Mesenchymal stem cell (in vitro differentiated cells and primary cell): Measurements from ENCODE around the gene EMX2.
A peak's percentile ranks its signal among the peaks of the same experiment; 100 is the strongest.

Experiments used
- DNase-seq: peaks from one replicate; pipeline ENCODE4 v3.0.0-alpha.2; 2013
- H2AFZ ChIP-seq: one replicate; pipeline ENCODE4 v1.6.1; 2013; ENCODE audit warnings: low read depth, mild to moderate bottlenecking, control low read depth, inconsistent platforms, low read length, moderate library complexity
- H2AK5ac ChIP-seq: 2 replicates; pipeline ENCODE4 v1.6.1; 2013; ENCODE audit warnings: low read length, moderate library complexity, mild to moderate bottlenecking, inconsistent platforms; ENCODE audit not compliant: severe bottlenecking
- H2BK120ac ChIP-seq: one replicate; pipeline ENCODE4 v1.6.1; 2013; ENCODE audit warnings: low read depth, mild to moderate bottlenecking, inconsistent platforms, low read length, moderate library complexity
- H2BK12ac ChIP-seq, 2 experiments: one replicate each; pipeline ENCODE4 v1.6.1; 2013; ENCODE audit warnings: inconsistent platforms in 2 of 2, low read length in 2 of 2, mild to moderate bottlenecking in 2 of 2, moderate library complexity in 2 of 2, control low read depth in 1 of 2
- H2BK15ac ChIP-seq: one replicate; pipeline ENCODE4 v1.6.1; 2013; ENCODE audit warnings: mild to moderate bottlenecking, low read depth, inconsistent platforms; ENCODE audit not compliant: poor library complexity, severe bottlenecking
- H2BK5ac ChIP-seq: 2 replicates; pipeline ENCODE4 v1.6.1; 2013; ENCODE audit warnings: low read depth, mild to moderate bottlenecking, low read length, control low read depth, inconsistent platforms; ENCODE audit not compliant: poor library complexity, severe bottlenecking
- H3K14ac ChIP-seq, 2 experiments: one replicate each; pipeline ENCODE4 v1.6.1; 2013; ENCODE audit warnings: inconsistent platforms in 2 of 2, low read length in 2 of 2, control low read depth in 1 of 2, mild to moderate bottlenecking in 1 of 2, moderate library complexity in 1 of 2
- H3K18ac ChIP-seq, 2 experiments: one replicate each; pipeline ENCODE4 v1.6.1; 2013; ENCODE audit warnings: inconsistent platforms in 2 of 2, low read length in 2 of 2, control low read depth in 1 of 2, low read depth in 1 of 2, mild to moderate bottlenecking in 1 of 2
- H3K23ac ChIP-seq, 2 experiments: one replicate each; pipeline ENCODE4 v1.6.1; 2013; ENCODE audit warnings: inconsistent platforms in 2 of 2, low read length in 2 of 2, mild to moderate bottlenecking in 2 of 2, moderate library complexity in 2 of 2, control low read depth in 1 of 2
- H3K27ac ChIP-seq: 2 replicates; pipeline ENCODE4 v1.5.1; 2013; ENCODE audit warnings: mild to moderate bottlenecking, moderate library complexity, low read length, control low read depth, inconsistent platforms; ENCODE audit not compliant: poor library complexity, severe bottlenecking
- H3K27me3 ChIP-seq, 2 experiments: 2 replicates each; pipeline versions ENCODE4 v1.6.1 to v1.7.0; 2013; ENCODE audit warnings: low read length in 2 of 2, mild to moderate bottlenecking in 2 of 2, moderate library complexity in 2 of 2, control low read depth in 1 of 2, inconsistent platforms in 1 of 2; ENCODE audit not compliant: control insufficient read depth in 1 of 2, insufficient read depth in 1 of 2
- H3K36me3 ChIP-seq, 2 experiments: 2 replicates each; pipeline versions ENCODE4 v1.6.1 to v1.7.0; 2013; ENCODE audit warnings: low read length in 2 of 2, control low read depth in 1 of 2, inconsistent platforms in 1 of 2, low read depth in 1 of 2, mild to moderate bottlenecking in 1 of 2; ENCODE audit not compliant: insufficient read depth in 2 of 2, control insufficient read depth in 1 of 2
- H3K4ac ChIP-seq, 2 experiments: one replicate each; pipeline ENCODE4 v1.6.1; 2013; ENCODE audit warnings: inconsistent platforms in 2 of 2, low read length in 2 of 2, mild to moderate bottlenecking in 2 of 2, moderate library complexity in 2 of 2, control low read depth in 1 of 2, low read depth in 1 of 2
- H3K4me1 ChIP-seq: 2 replicates; pipeline ENCODE4 v1.6.1; 2013; ENCODE audit warnings: low read depth, low read length, control low read depth; ENCODE audit not compliant: control insufficient read depth, insufficient read depth
- H3K4me2 ChIP-seq: 2 replicates; pipeline ENCODE4 v1.6.1; 2013; ENCODE audit warnings: low read length, mild to moderate bottlenecking, inconsistent platforms; ENCODE audit not compliant: poor library complexity, severe bottlenecking
- H3K4me3 ChIP-seq, 2 experiments: 2 replicates each; pipeline versions ENCODE4 v1.5.1 to v1.7.0; 2013; ENCODE audit warnings: low read length in 2 of 2, mild to moderate bottlenecking in 2 of 2, control low read depth in 1 of 2, low read depth in 1 of 2; ENCODE audit not compliant: insufficient read depth in 1 of 2
- H3K79me1 ChIP-seq: replicated peaks from 2 replicates; pipeline ENCODE4 v1.6.1; 2013; ENCODE audit warnings: mild to moderate bottlenecking, control low read depth, low read length, inconsistent platforms; ENCODE audit not compliant: poor library complexity, severe bottlenecking
- H3K9ac ChIP-seq: 2 replicates; pipeline ENCODE4 v1.7.0; 2013; ENCODE audit warnings: mild to moderate bottlenecking, low read length, moderate library complexity
- H3K9me3 ChIP-seq: 2 replicates; pipeline ENCODE4 v1.7.0; 2013; ENCODE audit warnings: mild to moderate bottlenecking, low read length; ENCODE audit not compliant: control insufficient read depth
- H4K8ac ChIP-seq: one replicate; pipeline ENCODE4 v1.6.1; 2013; ENCODE audit warnings: inconsistent platforms, mild to moderate bottlenecking, low read length, moderate library complexity
- H4K91ac ChIP-seq: one replicate; pipeline ENCODE4 v1.6.1; 2013; ENCODE audit warnings: mild to moderate bottlenecking, low read length, inconsistent platforms
- WGBS: methylation state at CpG from one replicate; pipeline ENCODE4 v1.1.7; 2013; ENCODE audit warnings: mixed read lengths; 5-methylcytosine and 5-hydroxymethylcytosine counted together

The EMX2 gene

DNA sequence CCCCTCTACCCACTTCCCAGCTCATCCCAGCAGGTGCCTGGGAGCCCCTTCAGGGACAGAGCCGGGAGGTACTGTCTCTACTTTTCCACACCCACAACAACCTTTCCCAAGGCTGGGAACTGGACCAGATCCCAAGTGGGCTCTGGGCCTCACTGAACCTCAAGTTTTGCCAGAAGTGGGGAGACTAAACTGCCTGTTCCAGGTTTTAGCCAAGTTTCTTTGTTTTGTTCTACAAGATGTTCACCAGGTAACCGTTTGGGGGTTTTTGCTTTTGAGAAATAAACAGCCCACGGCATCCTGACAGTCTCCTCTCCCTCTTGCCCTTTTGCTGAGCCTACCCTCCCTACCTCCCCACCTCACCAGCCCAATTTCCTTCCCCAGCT lies 10.6 kb upstream of the EMX2 start:
- peaks cover 16% of the 10 kb centered on the region for H3K4me1 ChIP-seq
- no peak overlapping the region for H3K4me3 ChIP-seq
- no peak overlapping the region for H2BK12ac ChIP-seq
- WGBS = 10% methylated on average over 3 of the region's 3 CpGs
- H3K14ac ChIP-seq = no peak overlapping the region
- H3K23ac ChIP-seq = no peak overlapping the region
- H2AK5ac ChIP-seq = no peak overlapping the region
- no peak overlapping the region for H2BK15ac ChIP-seq
- peaks cover 0 to 3% of the 10 kb centered on the region in 2 experiments for H3K36me3 ChIP-seq
- H2BK5ac ChIP-seq = no peak overlapping the region
- no peak overlapping the region for H4K91ac ChIP-seq
- H2AFZ ChIP-seq = no peak overlapping the region
- DNase-seq = no peak
- H3K27me3 ChIP-seq = peaks cover 0 to 76% of the 10 kb centered on the region in 2 experiments
- H3K9me3 ChIP-seq = no peaks in the 10 kb centered on the region
- peak overlapping the region; percentile 88 for H3K9ac ChIP-seq
- no peak overlapping the region for H2BK120ac ChIP-seq
- no peak overlapping the region for H3K18ac ChIP-seq
- no peaks in the 10 kb centered on the region for H3K79me1 ChIP-seq
- no peak overlapping the region for H4K8ac ChIP-seq
- no peak overlapping the region for H3K4me2 ChIP-seq
- H3K4ac ChIP-seq = no peak overlapping the region
- no peak overlapping the region for H3K27ac ChIP-seq

DNA sequence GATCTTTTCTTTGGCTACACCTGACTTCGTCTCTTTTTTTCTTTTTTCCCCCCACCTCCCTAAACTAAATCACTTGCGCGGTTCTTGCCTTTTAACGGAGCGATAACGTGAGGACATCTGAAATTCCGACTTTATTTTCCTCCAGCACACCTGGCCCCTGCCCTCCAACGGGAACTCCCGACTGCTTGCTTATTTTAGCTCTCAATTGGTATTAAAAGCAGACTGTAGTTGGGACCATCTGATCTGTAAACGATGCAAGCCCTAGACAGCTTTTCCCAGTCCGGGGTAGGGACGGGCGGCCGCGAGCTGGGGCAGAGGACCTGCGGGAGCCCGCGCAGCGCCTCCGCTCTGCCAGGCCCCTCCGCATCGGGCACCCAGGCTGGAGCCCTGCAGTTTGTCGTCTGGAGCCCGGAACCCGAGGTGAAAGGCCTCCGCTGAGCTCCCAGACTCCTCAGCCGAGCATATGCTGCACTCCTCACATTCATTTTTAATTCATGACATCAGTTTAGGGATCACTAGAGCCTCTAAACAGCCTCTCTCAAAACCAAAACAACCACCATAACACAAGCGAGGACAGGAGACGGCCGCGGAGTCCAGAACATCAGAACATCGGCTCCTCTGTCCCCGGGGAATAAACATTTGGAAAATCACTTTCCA lies 10.0 kb upstream of the EMX2 start:
- no peak overlapping the region for H2AK5ac ChIP-seq
- H3K23ac ChIP-seq = no peak overlapping the region
- peaks cover 0 to 80% of the 10 kb centered on the region in 2 experiments for H3K27me3 ChIP-seq
- H3K4me1 ChIP-seq = peaks cover 16% of the 10 kb centered on the region
- no peak overlapping the region for H3K14ac ChIP-seq
- no peak overlapping the region for H2BK5ac ChIP-seq
- H3K18ac ChIP-seq = no peak overlapping the region
- H2BK12ac ChIP-seq = no peak overlapping the region
- H2BK120ac ChIP-seq = no peak overlapping the region
- H3K36me3 ChIP-seq = peaks cover 0 to 3% of the 10 kb centered on the region in 2 experiments
- 7% methylated on average over 33 of the region's 33 CpGs for WGBS
- H2BK15ac ChIP-seq = no peak overlapping the region
- peak overlapping the region; percentile 88 for H3K9ac ChIP-seq
- DNase-seq = no peak
- H3K9me3 ChIP-seq = no peaks in the 10 kb centered on the region
- H3K4ac ChIP-seq = no peak overlapping the region
- H3K27ac ChIP-seq = no peak overlapping the region
- H4K91ac ChIP-seq = no peak overlapping the region
- H3K79me1 ChIP-seq = no peaks in the 10 kb centered on the region
- no peak overlapping the region for H2AFZ ChIP-seq
- peak overlapping the region in 1 of 2 experiments; percentile 74 for H3K4me3 ChIP-seq
- no peak overlapping the region for H4K8ac ChIP-seq
- H3K4me2 ChIP-seq = no peak overlapping the region

DNA sequence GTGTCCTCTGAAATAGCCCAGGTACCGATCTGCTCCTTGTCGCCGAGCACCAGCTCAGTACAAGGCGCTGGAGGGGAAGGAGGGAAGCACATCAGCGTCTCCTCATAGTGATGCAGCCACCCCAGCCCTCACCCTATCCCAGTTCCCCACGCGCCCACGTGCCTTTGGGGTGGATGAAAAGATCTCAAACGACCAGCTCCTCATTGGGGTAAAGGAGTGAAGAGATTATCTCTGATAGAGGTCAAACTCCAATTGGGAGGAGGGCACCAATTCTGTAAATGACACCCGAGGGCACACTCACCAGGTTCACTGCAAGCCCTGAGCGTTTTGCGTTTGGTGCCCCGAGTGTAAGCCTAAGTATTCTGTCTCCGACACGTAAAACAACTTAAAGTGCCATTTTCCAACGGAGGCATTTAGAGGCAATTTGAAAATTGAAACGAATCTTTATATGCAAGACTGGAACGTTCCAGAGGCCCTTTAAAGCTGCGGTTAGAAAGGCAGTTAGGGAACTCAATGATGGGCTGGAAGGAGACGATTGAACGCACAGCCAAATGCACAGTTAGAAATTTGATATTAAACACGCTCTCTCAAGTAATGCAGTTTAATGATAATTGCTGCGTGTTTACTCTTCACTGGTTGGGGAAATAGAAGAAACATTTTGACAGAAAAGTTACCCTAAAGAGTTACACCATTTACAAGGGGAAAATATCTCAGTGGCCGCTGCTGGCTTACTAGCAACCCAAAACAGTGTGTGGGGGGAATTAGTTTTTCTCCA lies 8.9 kb upstream of the EMX2 start:
- 7% methylated on average over 21 of the region's 24 CpGs for WGBS
- H3K9me3 ChIP-seq = no peaks in the 10 kb centered on the region
- no peak overlapping the region for H3K27ac ChIP-seq
- H2BK15ac ChIP-seq = no peak overlapping the region
- DNase-seq = no peak
- H2BK120ac ChIP-seq = no peak overlapping the region
- no peak overlapping the region for H3K4me2 ChIP-seq
- peaks cover 19% of the 10 kb centered on the region for H3K4me1 ChIP-seq
- H3K18ac ChIP-seq = no peak overlapping the region
- peak overlapping the region; percentile 88 for H3K9ac ChIP-seq
- H2BK12ac ChIP-seq = no peak overlapping the region
- H4K91ac ChIP-seq = no peak overlapping the region
- H2BK5ac ChIP-seq = no peak overlapping the region
- H3K4ac ChIP-seq = no peak overlapping the region
- peak overlapping the region in 1 of 2 experiments; percentile 74 for H3K4me3 ChIP-seq
- peaks cover 0 to 3% of the 10 kb centered on the region in 2 experiments for H3K36me3 ChIP-seq
- H3K79me1 ChIP-seq = no peaks in the 10 kb centered on the region
- H4K8ac ChIP-seq = no peak overlapping the region
- no peak overlapping the region for H3K23ac ChIP-seq
- H3K14ac ChIP-seq = no peak overlapping the region
- H2AFZ ChIP-seq = no peak overlapping the region
- H2AK5ac ChIP-seq = no peak overlapping the region
- peaks cover 0 to 87% of the 10 kb centered on the region in 2 experiments for H3K27me3 ChIP-seq
